Osteocyte (in vitro differentiated cells): ENCODE results near the gene CNTNAP2. TPM values are rescaled to one million over a fixed set of nuclear protein-coding genes. Genes with fewer than 3 reads are reported as not detected.

Experiments used
- DNase-seq: peaks from one replicate; pipeline ENCODE4 v3.0.0; 2021; ENCODE audit warnings: mixed read lengths; ENCODE audit not compliant: unreplicated experiment; ENCODE audit errors: extremely low spot score
- H3K27ac Mint-ChIP-seq: one replicate; pipeline ENCODE4 v1.8.0; 2021; ENCODE audit warnings: mild to moderate bottlenecking, mixed read lengths; ENCODE audit not compliant: unreplicated experiment
- H3K27me3 Mint-ChIP-seq: one replicate; pipeline ENCODE4 v1.8.0; 2021; ENCODE audit warnings: mixed read lengths; ENCODE audit not compliant: unreplicated experiment
- H3K36me3 Mint-ChIP-seq: one replicate; pipeline ENCODE4 v1.8.0; 2021; ENCODE audit warnings: mixed read lengths; ENCODE audit not compliant: unreplicated experiment
- H3K4me1 Mint-ChIP-seq: one replicate; pipeline ENCODE4 v1.8.0; 2021; ENCODE audit warnings: mixed read lengths; ENCODE audit not compliant: unreplicated experiment
- H3K4me3 Mint-ChIP-seq: one replicate; pipeline ENCODE4 v1.8.0; 2021; ENCODE audit warnings: mild to moderate bottlenecking, moderate library complexity, mixed read lengths; ENCODE audit not compliant: unreplicated experiment
- H3K9me3 Mint-ChIP-seq: one replicate; pipeline ENCODE4 v1.8.0; 2021; ENCODE audit warnings: mixed read lengths; ENCODE audit not compliant: unreplicated experiment
- CTCF ChIP-seq: fragments of 200-600 bp; sonication (generic); IDR thresholded peaks from 2 replicates; pipeline ENCODE4 v1.5.0; 2021; ENCODE audit warnings: antibody characterized with exemption, mild to moderate bottlenecking, moderate library complexity
- total RNA-seq: library from RNA; stranded (reverse); gene quantifications from 2 replicates; pipeline ENCODE4 v1.2.1, GENCODE V29; 2021

Gene CNTNAP2
- total RNA-seq, 1 donor from 2014 or later: 1.4 TPM

GRCh38 chr7:146773506-146773905 lies 656.9 kb downstream of the CNTNAP2 start:
- DNase-seq: no peak
- H3K27ac Mint-ChIP-seq: no peak overlapping the region
- TF ChIP-seq CTCF: no peak
- no peaks in the 10 kb centered on the region for H3K27me3 Mint-ChIP-seq
- H3K4me1 Mint-ChIP-seq: no peaks in the 10 kb centered on the region
- no peak overlapping the region for H3K4me3 Mint-ChIP-seq
- no peaks in the 10 kb centered on the region for H3K9me3 Mint-ChIP-seq
- no peaks in the 10 kb centered on the region for H3K36me3 Mint-ChIP-seq

- Mint-ChIP-seq H3K4me1 (no peaks in the 10 kb centered on the region), H3K36me3 (no peaks in the 10 kb centered on the region), H3K27ac (no peak overlapping the region), H3K27me3 (no peaks in the 10 kb centered on the region), H3K9me3 (peaks cover 10% of the 10 kb centered on the region), H3K4me3 (no peak overlapping the region)
- DNase-seq: no peak
- TF ChIP-seq CTCF: no peak
These were observed 664.9 kb downstream of the CNTNAP2 start for GRCh38 chr7:146781352-146782116.

GRCh38 chr7:146787266-146787665 lies 670.7 kb downstream of the CNTNAP2 start:
- Mint-ChIP-seq H3K4me3 (no peak overlapping the region), H3K4me1 (no peaks in the 10 kb centered on the region), H3K27ac (no peak overlapping the region), H3K9me3 (peaks cover 26% of the 10 kb centered on the region), H3K27me3 (no peaks in the 10 kb centered on the region), H3K36me3 (no peaks in the 10 kb centered on the region)
- no peak for TF ChIP-seq CTCF
- no peak for DNase-seq

GRCh38 chr7:146788008-146788407 lies 671.4 kb downstream of the CNTNAP2 start:
- Mint-ChIP-seq H3K9me3 (peaks cover 26% of the 10 kb centered on the region), H3K4me1 (no peaks in the 10 kb centered on the region), H3K27ac (no peak overlapping the region), H3K4me3 (no peak overlapping the region), H3K36me3 (no peaks in the 10 kb centered on the region), H3K27me3 (no peaks in the 10 kb centered on the region)
- no peak for TF ChIP-seq CTCF
- no peak for DNase-seq

GRCh38 chr7:146791344-146792285 lies 675.0 kb downstream of the CNTNAP2 start:
- H3K27ac Mint-ChIP-seq: no peak overlapping the region
- no peak for DNase-seq
- H3K4me1 Mint-ChIP-seq: no peaks in the 10 kb centered on the region
- H3K36me3 Mint-ChIP-seq: no peaks in the 10 kb centered on the region
- no peak for TF ChIP-seq CTCF
- H3K27me3 Mint-ChIP-seq: no peaks in the 10 kb centered on the region
- H3K9me3 Mint-ChIP-seq: peaks cover 44% of the 10 kb centered on the region
- H3K4me3 Mint-ChIP-seq: no peak overlapping the region
